Measurements from ENCODE around the gene TTC12.
A peak's percentile ranks its signal among the peaks of the same experiment; 100 is the strongest.

TTC12 gene, protein sequence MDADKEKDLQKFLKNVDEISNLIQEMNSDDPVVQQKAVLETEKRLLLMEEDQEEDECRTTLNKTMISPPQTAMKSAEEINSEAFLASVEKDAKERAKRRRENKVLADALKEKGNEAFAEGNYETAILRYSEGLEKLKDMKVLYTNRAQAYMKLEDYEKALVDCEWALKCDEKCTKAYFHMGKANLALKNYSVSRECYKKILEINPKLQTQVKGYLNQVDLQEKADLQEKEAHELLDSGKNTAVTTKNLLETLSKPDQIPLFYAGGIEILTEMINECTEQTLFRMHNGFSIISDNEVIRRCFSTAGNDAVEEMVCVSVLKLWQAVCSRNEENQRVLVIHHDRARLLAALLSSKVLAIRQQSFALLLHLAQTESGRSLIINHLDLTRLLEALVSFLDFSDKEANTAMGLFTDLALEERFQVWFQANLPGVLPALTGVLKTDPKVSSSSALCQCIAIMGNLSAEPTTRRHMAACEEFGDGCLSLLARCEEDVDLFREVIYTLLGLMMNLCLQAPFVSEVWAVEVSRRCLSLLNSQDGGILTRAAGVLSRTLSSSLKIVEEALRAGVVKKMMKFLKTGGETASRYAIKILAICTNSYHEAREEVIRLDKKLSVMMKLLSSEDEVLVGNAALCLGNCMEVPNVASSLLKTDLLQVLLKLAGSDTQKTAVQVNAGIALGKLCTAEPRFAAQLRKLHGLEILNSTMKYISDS

DNA sequence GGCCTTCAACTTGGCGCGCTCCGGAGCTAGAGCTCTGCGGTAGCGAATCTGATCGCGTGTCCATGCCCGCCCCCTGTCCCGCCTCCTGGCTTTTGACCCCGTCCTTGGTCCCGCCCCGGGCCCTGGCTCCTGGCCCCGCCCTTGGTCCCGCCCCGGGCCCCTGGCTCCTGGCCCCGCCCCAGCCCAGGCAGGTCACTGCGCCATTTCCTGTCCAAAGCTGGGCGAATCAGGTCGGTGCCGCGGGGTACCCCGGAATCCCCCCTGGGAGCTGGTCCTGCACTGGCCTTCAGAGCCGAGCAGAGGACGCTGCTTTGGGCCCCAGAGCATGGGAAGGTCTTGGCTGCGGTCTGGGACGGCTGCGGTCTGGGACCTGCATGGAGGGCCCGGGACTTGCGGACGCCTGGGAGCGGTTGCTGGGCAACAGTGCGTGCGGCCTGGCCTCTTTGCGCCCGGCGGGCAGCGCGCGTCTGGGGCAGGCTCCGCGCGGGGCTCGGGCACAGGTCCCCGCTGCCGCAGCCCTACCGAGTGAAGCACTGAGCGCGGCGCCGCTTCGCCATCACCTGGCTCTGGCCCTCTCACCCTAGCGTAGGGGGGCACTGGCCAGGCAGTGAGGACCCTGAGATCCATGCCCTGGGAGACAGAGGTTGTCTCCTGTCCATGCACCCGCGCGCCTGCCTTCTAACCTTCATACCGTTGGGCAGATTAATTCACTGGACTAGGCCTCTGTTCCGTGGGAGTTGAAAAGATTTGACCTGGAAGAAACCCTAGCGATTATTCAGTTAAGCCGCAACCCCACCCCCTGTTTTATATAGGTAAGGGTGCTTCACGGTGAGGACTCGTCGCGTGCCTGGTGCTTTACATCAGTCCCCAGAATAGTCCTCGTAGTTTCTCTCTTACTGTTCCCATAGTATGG lies at the start of gene TTC12:
TTC12 (plus strand) TSS at position 195 of the 913 bp plus-strand sequence. CDS start 1,675 bp downstream, outside the sequence.
- peak; percentile 60 for DNase-seq (ENCODE audit: low spot score)

DNA sequence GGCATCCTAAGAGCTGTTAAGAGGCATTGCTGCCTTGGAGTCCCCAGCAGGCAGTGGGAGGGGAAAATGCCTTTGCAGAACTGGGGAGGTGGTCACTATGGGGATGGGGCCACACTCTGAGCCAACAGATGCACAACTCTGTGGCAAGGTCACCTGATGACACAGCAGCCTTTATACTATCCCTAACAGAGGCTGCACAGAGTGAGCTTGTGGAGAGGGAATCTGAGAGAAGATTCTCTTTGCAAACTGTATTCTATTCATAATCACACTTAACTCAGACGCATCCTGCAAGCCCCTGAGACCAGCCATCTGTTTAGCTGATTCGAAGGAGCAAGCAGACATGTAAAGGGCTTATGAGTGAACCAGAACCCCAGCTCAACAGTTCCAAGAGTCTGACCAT lies 49.0 kb upstream of the TTC12 start:
- DNase-seq (ENCODE audit: low spot score) = no peak

DNA sequence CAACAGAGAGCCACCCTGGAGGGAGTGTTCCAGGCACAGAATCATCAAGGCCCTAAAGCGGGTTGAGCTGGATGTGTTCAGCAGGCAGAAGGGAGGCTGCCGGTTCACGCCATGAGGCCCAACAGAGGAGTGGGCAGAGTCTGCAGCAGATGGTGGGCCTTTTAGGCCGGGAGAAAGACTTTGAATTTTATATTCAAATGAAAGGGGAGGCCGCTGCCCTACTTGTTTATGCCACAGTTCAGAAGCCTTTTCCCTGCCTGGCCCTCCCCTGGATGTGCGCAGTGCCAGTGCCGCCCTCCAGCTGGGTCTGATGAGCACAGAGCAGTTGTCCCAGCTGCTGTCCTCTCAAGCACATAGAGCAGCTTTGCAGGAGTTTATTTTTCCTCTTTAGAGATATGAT lies 46.9 kb upstream of the TTC12 start:
- DNase-seq (ENCODE audit: low spot score) = no peak

DNA sequence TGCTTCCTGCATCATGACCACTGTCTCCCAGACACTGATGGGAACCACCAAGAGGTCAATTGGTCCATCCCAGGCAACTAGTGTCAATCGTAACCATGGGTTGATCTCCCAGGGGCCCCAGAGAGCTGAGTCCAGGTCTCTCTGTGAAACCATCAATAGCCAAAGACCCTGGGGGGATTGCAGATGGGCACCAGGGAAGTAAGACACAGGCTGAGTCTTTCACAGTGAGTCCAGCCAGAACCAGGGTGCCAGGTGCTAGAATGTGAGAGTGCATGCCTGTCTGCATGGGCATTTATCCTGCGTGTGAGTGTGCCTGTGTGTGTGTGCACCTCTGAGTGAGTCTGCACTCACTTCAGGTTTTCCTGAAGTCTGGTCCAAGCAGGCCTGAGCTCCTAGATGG lies 45.3 kb upstream of the TTC12 start:
- no peak for DNase-seq (ENCODE audit: low spot score)

DNA sequence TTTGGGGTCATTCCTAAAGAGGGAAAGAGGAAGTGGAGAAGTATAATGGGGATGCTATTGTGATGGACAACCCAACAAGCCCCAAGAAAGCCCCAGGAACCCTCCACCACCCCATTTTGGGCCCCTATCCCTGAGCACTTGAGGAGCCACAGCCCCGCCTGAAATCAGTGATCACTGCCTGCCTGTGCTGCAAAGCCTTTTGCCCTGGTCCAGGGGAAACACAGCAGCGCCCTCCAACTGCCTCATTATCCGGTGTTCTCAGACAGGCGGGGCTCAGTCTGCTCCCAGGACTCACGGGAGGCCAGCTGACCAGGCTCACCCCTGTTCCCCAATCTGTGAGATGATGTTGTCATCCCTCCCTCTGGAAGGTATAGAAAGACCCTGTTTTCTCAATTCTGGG lies 44.7 kb upstream of the TTC12 start:
- no peak for DNase-seq (ENCODE audit: low spot score)

DNA sequence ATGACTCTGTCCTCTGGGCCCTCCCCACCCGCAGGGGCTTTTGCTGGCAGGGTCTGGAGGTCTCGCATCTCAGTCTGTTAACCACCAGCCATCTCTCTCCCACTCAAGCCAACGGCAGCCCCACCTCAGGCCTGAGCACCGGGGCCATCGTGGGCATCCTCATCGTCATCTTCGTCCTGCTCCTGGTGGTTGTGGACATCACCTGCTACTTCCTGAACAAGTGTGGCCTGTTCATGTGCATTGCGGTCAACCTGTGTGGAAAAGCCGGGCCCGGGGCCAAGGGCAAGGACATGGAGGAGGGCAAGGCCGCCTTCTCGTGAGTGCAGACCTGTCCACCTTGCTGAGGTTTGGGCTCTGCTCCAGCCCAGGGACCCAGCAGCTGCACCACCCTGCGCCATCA lies 44.3 kb upstream of the TTC12 start:
- no peak for DNase-seq (ENCODE audit: low spot score)

DNA sequence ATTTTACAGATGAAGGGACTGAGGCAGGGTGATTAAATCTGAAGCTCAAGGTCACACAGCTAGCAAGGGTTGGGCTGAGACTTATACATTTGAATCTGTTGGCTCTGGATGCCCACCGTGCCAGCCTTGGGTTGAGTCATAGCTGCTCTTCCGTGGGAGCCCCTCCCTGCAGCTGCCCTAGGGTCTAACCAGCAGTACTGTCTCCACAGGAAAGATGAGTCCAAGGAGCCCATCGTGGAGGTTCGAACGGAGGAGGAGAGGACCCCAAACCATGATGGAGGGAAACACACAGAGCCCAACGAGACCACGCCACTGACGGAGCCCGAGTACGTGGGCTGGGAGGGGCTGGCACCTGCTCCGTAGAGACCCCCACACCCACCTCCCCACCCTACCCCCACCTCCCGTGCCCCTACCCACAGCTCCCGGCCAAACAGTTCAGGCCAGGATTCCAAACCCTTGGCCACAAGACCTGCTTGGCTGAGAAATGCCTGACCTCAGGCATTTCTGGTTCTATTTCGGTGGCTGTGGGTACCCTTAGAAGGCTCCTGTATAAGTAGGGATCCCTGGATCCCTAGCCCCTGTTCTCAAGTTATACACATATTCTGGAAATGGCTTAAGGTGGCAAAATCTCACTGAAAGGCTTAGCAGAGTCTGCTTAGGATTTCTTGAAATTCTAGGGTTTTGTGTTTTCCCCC lies 42.7 kb upstream of the TTC12 start:
- DNase-seq (ENCODE audit: low spot score) = no peak

DNA sequence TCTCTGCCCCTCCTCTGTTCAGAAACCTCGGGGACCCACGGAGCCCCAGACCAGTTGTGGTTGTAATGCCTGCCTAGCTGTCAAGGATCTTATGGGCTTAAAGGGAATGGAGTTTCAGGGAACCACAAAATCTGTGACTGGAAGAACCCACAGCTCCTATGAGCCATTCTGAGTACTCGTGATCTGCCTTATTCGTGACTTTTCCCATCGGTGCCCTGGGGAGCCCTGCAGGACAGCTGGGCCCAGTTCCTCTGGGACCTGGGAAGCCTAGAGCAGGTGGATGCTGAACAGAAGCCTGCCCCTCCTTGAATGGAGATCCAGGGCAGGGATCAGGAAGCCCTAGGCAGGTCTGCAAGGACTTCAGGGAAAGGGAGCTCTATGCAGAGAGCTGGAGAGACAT lies 42.1 kb upstream of the TTC12 start:
- DNase-seq (ENCODE audit: low spot score) = no peak

DNA sequence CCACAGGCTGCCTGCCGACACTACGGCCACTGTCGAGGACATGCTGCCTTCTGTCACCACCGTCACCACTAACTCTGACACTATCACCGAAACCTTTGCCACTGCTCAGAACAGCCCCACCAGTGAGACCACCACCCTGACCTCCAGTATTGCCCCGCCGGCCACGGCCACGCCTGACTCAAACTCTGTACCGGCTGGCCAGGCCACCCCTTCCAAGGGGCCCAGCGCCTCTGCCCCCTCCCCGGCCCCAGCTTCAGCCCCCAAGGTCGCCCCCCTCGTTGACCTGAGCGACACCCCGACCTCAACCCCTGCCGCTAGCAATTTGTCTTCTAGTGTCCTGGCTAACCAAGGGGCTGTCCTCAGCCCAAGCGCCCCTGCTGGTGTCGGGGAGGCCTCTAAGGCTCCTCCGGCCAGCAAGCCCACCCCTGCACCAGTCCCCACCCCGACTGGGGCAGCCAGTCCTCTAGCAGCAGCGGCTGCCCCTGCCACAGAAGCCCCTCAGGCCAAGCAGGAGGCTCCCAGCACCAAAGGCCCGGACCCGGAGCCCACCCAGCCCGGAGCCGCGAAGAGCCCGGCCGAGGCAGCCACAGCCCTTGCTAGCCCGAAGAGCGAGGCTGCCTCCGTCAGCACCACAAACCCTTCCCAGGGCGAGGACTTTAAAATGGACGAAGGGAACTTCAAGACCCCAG lies 41.3 kb upstream of the TTC12 start:
- DNase-seq (ENCODE audit: low spot score) = no peak

DNA sequence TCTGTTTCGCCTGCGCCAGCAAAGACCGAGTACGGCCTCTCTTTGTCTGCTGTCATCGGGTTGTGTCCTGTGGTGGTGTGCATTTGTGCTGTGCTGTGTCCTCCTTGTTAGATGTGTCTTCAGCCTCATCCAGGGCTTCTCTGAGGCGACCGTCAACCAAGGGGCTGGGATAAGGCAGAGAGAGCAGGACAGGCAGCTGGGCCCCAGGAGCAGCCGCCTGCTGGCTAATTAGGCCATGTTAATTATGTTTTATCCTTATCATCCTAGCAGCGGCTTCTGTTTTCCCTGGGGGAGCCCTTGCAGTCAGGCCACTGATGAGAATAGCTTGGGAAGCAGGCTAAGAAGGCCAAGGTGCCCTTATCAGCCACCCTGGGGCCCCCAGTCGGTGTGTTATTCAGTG lies 40.7 kb upstream of the TTC12 start:
- no peak for DNase-seq (ENCODE audit: low spot score)

DNA sequence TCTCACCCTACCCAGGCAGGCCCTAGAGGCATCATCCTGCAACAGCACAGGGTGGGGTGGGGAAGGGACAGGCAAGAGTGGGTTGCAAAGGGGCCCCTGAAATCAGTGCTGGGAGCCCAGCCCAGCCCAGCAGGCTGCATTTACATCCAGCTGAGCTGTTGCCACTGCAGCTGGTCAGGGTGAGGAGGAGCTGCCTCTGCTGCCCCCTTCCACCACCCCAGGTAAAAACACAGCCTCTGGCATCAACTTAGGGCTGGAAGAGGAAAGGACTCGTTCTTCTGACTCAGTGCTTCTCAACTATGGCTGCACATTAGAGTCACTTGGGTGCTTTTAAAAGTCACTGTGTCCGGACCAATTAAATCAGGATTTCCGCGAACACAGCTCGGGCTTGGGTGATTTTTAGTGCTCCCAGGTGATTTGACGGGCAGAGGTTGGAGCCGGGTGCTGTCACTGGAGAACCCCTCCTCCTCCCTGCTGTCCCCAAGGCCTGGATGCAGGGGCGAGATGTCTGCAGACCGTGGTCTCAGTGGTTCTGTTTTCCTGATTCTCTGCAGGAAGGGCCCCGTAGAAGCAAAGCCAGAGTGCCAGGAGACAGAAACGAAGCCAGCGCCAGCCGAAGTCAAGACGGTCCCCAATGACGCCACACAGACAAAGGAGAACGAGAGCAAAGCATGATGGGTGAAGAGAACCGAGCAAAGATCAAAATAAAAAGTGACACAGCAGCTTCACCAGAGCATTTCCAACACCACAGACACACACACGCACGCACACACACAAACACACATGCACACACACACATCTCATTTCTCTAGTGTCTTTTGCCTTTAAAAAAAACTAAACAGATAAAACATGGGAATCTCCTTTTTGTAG lies 39.4 kb upstream of the TTC12 start:
- no peak for DNase-seq (ENCODE audit: low spot score)

DNA sequence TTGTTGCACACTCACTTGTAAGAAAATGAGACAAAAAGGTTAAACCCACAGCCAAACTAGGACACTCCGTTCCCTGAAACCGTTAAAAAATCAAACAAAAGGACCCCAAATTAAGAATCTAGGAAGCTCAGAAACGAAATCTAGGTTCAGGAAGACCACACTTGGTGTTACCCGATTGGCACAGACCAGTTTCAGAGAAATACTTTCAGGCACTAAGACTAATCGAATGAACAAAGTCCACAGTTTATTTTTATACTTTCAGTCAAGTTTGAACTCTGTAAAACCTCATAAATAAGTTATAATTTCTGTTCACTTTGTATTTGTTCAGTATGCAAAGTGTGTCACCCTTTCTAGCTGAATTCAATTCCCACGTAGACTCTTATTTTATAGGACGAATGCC lies 38.8 kb upstream of the TTC12 start:
- no peak for DNase-seq (ENCODE audit: low spot score)

DNA sequence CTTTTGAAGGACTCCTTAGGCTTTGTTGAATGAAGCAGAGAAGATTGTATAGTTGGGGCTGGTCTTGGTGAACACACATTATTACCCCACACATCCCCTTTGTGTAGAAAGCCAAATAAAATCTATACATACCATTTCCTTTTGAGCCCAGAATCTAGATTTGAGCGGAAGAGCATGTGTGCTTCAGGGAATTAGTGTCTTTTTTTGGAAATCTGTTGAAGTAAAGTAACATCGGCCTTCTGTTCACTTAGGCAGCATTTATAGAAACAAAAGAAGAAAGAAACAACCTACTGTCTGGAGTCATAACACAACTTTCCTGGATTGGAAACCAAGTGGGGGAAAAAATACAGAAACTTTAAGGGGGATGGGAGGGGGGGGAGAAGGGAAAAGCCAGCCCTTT lies 37.9 kb upstream of the TTC12 start:
- no peak for DNase-seq (ENCODE audit: low spot score)

DNA sequence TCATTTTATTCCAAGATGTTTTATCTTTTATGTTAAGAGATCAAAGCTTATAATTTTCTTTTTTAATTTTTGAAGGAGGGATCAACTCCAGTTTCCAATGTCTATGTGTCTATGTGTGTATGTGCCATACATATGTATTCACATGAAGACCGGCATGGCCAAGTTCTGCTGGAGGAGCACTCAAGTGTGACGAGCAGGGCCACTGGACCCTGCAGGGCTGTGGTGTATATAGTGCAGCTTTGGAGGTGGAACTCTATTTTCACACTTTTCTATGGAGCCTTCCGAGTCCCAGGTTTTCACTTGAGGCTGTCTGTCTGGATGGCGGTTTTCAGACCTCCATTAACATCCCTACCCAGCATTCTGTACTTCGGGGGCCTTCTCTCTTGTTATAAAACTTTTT lies 36.5 kb upstream of the TTC12 start:
- no peak for DNase-seq (ENCODE audit: low spot score)

DNA sequence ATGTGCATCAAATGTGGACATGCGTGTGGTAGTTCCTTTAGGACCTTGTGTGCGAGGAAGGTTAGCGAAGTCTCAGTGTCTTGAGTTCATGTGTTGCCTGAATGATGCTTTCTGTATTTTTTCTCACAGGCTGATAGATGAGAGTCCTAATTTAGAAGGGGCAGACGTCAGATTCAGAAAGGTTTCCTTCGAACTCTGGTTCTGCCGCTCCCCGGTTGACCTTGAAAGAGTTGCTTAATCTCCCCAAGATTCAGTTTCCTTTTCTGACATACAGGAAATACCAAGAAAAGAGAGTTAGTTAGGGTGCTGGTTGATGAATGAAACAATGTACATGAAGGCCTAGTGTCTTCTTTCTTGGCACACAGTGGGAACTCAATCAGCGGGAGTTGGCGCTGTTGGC lies 35.9 kb upstream of the TTC12 start:
- no peak for DNase-seq (ENCODE audit: low spot score)

DNA sequence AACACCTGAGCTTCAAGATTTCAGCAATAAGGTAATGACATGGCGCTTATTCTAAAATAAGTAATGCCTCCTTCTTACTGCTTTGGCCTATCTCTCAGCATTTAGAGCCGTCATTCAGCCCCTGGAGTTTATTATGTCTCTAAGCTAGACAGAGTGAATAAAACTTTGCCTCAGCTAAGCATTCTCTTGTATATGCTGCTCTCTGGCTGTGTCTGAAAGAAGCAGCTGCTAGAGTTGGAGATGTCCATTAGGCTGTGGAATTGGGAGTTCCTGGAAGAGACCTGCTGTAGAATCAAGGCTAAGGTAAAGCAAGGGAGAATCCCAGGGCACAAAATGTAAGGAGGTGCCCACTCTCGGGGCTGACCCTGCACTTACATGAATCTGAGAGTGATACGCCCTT lies 35.5 kb upstream of the TTC12 start:
- DNase-seq (ENCODE audit: low spot score) = no peak

DNA sequence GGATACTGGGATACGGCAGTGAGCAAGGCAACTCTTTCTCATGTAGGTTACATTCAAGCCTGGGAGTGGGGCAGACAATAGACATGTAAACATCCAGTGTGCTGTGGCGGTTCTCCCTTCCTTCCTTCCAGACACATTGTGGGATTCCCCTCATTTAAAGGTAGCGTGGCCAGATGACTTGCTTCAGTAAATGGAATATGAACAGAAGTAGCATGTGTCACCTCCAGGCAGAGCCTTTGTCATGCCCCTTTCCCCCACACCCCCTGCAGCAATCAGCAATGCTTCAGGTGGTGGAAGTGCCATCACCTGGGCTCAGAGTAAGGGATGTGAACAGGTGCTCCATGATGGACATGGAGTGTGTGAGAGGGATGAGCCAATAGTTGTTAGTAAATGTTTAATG lies 34.8 kb upstream of the TTC12 start:
- no peak for DNase-seq (ENCODE audit: low spot score)

DNA sequence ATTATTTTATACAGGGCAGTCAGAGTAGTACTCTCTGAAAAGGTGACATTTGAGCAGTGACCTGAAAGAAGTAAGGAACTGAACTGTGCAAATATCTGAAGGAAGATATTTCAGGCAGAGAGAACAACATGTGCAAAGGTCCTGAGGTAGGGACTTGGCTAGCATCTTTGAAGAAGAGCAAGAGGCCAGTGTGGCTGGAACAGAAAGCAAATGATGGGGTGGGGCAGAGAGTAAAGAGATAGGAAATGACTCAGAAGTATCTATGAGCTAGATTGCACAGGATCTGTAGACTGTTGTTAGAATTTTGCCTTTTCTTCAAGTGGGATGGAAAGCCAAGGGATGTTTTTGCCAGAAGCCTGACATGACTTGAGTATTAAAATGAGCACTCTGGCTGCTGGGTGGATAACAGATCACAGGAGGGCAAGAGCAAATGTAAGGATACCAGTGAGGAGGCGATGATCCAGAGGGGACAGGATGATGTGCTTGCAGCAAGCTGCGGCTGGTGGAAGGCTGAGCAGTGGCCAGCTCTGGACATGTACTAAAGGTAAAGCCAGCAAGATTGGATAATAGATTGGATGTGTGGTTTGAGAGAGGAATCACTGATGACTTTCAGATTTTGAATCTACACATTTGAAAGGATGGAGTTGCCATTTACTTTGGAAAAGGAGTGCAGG lies 33.2 kb upstream of the TTC12 start:
- DNase-seq (ENCODE audit: low spot score) = no peak

DNA sequence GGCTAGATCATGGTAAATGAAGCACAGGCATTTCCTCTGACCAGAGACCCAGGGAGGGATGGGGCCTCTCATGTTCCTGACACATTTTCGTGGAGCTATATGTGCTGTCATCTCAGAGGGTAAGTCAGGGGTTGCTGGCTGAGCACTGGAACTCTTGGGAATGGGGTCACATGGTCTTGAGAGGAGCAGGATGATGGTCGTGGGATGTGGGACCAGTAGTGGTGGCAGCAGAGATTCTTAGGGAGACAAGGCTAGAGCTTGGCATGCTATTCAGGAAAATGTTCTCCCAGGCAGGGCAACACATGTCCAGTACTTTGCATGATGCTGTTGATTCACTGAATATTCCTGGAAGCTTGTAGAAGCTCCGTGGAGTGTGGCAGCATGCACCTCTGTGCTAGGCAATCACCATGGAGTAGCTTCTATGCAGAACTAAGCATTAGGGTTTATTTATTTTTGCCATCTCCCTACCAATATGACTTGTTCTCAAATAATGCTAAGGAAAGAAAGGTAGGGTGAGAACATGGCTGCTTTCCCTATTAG lies 31.4 kb upstream of the TTC12 start:
- no peak for DNase-seq (ENCODE audit: low spot score)

DNA sequence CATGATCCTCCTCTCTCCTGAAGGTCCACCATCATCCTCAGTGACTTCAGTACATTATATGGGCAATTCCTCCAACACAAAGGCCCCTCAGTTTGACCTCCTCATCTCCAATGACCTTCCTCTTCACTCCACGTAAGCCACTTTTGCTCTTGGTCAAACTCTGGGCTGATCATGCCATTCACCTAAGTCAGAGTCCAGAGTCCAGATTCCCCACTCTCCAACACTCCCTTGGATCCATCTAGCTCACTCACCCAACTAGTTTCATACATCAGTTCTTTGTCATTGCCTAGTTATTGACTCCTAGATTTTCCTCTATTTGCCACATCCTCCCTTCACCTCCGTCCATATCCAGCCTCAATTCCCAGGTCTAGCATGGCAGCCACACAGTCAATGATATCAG lies 30.5 kb upstream of the TTC12 start:
- no peak for DNase-seq (ENCODE audit: low spot score)

Data from COLO829 (cell line).